NCI-H2171 (cell line): ENCODE results near the gene MYBL2.
"Not testable (repeated sequence)": the region's sequence is repeated elsewhere in the genome, so short reads cannot be mapped to it uniquely, and the experiment has no call there.

Experiments used
- DNase-seq: peaks from one replicate; lab custom pipeline; 2025; lab: John Stamatoyannopoulos, UW

MYBL2 gene

GRCh38 chr20:43666376-43667328 lies at the start of gene MYBL2:
Gene MYBL2, plus strand, starts transcription at chr20:43667114. Its CDS starts 170 bp downstream, at chr20:43667284.
- DNase-seq = peak; percentile 84

GRCh38 chr20:43631598-43631997 lies 35.3 kb upstream of the MYBL2 start:
- DNase-seq = no peak

GRCh38 chr20:43636429-43636828 lies 30.5 kb upstream of the MYBL2 start:
- no peak for DNase-seq

- DNase-seq = no peak
These were observed 24.4 kb upstream of the MYBL2 start for GRCh38 chr20:43642548-43642947.

GRCh38 chr20:43650997-43651525 lies 15.9 kb upstream of the MYBL2 start:
- DNase-seq = no peak

GRCh38 chr20:43651650-43652184 lies 15.2 kb upstream of the MYBL2 start:
- not testable (repeated sequence) for DNase-seq

- no peak for DNase-seq
These were observed 12.9 kb upstream of the MYBL2 start for GRCh38 chr20:43653966-43654365.

- not testable (repeated sequence) for DNase-seq
These were observed 11.7 kb upstream of the MYBL2 start for GRCh38 chr20:43655176-43655575.

GRCh38 chr20:43655937-43656336 lies 11.0 kb upstream of the MYBL2 start:
- no peak for DNase-seq

GRCh38 chr20:43658069-43658722 lies 8.7 kb upstream of the MYBL2 start:
- DNase-seq = no peak

- DNase-seq = no peak
These were observed 8.0 kb upstream of the MYBL2 start for GRCh38 chr20:43658723-43659419.

GRCh38 chr20:43662943-43663655 lies 3.8 kb upstream of the MYBL2 start:
- no peak for DNase-seq

GRCh38 chr20:43665466-43666176 lies 1.3 kb upstream of the MYBL2 start:
- no peak for DNase-seq

GRCh38 chr20:43667341-43668132 lies 623 bp downstream of the MYBL2 start:
- DNase-seq = peak; percentile 77

GRCh38 chr20:43669332-43669731 lies 2.4 kb downstream of the MYBL2 start:
- no peak for DNase-seq

GRCh38 chr20:43670423-43670822 lies 3.5 kb downstream of the MYBL2 start:
- DNase-seq = no peak

- no peak for DNase-seq
These were observed 9.5 kb downstream of the MYBL2 start for GRCh38 chr20:43676368-43676767.

- no peak for DNase-seq
These were observed 14.1 kb downstream of the MYBL2 start for GRCh38 chr20:43680981-43681380.

GRCh38 chr20:43681468-43681942 lies 14.6 kb downstream of the MYBL2 start:
- peak; percentile 90 for DNase-seq

- peak; percentile 92 for DNase-seq
These were observed 15.1 kb downstream of the MYBL2 start for GRCh38 chr20:43681991-43682410.
